DMS79 treated with DMSO at 0.1 percent for 48 hours (cell line): ENCODE data around the gene FLCN.
"Not testable (repeated sequence)": the region's sequence is repeated elsewhere in the genome, so short reads cannot be mapped to it uniquely, and the experiment has no call there.

Source experiments
- DNase-seq: peaks from one replicate; lab custom pipeline; 2025; lab: John Stamatoyannopoulos, UW

The FLCN gene

DNA sequence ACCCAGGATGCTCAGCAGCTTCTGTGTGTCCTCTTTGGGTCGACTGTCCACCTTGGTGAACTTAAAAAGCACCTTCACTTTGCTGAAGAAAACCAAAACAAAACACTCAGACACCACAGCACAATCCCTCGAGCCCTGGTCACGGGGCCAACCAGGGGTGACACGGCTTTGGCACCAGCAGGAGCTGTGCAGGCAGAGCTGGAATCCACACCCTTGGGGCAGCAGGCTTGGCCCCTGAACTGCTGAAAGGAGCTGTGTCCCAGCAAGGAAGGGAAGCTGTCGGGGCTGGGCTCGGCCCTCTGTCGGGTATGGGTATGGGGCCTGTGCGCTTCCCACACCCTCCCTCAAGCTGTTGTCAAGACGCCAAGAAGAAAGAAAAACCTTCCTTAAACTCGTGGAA, 23.2 kb downstream of the FLCN start:
- no peak for DNase-seq

DNA sequence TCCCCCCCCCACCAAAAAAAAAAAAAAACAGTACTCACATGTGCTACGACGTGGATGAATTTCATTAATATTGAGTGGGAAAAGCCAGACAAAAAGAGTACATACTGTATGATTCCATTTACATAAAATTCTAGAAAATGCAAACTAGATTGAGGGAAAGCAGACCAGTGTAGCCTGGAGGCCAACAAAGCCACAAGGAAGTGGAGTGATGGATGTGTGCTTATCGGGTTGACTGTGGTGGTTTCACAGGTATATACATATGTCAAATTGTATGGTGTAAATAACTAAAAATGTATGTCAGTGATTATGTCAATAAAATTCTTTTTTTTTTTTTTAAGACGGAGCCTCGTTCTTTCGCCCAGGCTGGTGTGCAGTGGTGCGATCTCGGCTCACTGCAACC, 29.0 kb downstream of the FLCN start:
- DNase-seq, result no peak

DNA sequence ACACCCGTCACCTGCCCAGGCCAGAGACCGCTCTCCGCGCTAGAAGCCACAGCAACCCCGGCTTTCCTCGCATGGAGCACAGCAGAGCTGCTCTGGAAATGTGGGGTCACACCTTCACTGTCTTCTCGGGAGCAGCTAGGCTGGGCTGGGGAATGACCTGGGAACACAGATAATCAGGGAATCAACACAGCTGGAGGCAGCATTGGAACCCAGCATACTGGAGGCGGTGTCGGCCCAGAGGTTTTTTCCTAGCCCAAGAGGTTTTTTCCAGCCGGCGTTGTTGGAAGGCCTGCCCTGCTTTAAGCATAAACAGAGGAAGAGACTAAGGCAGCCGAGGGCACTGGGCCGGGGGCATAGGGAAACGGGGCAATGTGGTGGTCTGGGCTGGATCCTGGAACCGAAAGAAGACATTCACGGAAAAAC, 30.0 kb downstream of the FLCN start:
- no peak for DNase-seq

DNA sequence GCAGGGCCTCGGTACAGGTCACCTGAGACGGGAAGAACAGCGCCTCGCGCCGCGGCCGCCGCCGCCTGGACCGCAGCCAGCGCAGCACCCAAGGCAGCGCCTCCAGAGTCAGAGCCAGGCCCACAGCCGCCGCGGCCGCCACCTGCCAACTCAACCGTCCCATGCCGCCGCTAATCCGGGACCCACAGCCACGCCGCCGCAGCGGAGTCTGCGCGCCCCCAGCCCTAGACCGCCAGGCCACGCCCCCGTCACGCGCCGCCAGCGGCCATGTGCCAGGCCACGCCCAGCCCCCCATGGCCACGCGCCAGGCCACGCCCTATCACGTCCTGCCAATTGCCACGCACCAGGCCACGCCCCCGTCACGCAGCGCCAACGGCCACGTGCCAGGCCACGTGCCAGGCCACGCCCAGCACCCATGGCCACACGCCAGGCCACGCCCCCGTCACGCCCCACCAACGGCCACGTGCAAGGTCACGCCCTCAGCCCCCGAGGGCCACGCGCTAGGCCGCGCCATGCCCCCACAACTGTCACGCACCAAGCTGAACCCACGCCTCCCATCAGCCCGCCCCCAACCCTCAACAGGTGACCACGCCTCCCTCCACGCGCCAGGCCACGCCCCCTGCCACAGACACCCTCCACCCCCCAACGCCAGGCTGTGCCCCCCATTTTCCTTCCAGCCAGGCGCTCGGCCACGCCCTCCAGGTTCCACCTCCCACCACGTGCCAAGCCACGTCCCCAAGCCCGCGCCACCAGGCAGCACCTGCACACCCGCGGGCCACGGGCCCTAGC, 30.6 kb downstream of the FLCN start, which contains the start of gene PLD6:
PLD6 (minus strand) TSS at position 210 of the 789 bp plus-strand sequence; CDS start at position 163, 47 bp downstream.
- peak; percentile 21 for DNase-seq

DNA sequence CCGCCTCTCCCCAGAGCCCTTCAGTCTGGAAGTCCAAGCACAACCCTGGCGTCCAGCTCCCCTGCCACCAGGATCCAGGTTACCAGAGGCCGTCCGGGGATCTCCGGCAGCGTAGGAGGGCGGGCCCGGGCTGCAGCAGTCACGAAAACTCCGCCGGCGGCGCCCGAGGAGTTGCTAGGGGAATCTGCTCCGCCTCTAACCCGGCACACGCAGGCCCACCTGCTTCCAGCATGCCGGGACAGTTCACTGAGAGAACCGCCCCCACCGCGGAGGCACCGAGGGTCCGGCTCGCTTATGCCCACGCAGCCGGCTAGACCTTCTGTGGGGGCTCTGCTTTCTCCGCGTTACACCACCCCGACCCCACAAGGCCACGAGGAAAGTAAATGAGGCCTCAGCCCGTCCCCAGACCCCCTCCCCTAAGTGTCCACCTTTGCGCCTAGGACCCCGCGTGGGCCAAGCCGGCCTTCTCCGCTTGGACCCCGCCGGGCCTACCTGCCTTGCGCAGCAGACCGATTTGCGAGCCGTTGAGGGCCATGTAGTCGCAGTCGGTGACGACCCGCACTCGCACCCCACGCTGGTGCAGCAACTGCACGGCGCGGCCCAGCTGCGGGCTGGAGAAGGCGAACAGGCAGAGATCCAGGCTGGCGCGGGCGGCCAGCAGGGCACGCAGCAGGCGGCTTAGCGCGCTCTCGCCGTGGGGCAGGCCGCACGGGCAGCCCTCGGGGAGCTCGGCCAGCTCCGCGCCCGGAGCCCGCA, 31.4 kb downstream of the FLCN start:
- DNase-seq, result peak; percentile 18

DNA sequence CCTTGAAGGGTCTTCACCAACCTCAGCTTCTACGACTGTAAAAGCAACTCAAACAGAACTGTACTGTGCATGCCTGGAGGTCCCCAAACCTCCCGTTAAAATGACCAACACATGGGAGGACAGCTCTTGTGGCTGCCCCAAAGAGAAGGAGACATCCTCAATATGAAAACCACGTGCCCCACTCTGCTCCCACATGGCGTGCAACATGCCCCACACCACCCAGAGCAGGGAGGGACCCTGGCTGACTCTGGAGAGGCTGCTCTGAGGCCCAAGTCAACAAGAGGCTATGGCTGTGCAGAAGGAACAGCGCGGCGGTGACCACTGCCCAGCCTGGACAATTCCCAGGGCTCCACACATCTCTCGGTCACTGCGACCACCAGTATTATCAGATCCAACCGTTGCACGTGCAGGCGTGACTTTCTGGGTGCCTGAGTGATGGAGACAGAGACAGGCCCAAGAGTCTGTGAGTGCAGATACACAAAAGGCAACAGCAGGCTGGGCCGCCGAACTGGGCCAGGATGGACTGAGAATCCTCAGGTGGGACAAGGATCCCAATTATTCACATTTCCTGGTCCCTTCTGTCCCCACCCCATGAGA, 32.2 kb downstream of the FLCN start:
- DNase-seq, result no peak

DNA sequence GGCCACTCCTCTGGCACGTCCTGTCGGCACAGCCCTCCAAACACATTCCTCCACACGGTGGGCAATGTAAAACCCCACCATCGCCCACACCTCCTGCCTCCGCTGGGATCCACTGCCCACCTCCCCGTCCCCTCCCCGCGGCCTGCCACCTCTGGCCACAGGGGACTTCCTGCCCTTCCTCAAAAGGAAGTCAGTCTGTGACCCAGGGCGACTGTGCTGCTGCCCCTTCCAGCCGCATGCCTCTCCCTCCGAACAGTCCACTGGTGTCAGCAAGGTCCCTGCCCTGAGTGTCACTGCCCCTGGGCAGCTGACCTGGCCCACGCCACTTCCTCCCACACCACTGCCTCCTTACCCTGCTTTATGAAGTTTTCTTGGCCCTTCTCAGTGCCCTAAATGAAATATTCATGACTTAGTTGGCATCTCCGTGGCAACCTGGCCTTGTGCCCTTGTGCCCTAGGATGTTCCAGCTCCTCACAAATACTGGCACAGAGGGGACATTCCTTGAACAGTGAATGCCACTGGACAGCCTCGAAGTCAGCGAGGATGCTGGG, 32.9 kb downstream of the FLCN start:
- no peak for DNase-seq

DNA sequence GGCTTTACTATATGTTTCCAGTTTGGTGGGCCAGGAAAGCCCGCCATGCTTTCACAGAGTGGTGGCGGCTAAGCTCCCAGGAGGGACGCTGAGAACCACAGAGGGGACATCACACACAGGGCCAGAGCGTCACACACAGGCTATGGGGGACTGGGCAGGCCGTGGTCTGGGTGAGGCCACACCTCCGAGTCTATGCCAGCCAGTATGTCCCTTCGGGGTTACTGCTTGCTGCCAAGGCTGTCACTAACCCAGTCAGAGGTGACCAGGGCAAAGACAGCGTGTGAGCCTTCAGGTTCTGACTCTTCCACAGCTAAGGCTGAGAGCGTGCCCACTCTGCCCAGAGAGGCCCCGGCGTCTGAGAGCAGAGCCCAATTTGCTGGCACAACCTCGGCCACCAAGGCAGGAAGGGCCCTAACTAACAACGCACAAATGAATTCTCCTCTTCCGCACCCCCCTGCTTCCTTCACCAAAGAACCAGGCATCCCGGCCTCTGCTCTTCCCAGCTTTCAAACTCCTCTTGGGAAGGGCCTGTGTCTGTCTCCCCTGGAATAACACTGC, 33.7 kb downstream of the FLCN start:
- DNase-seq, result no peak

DNA sequence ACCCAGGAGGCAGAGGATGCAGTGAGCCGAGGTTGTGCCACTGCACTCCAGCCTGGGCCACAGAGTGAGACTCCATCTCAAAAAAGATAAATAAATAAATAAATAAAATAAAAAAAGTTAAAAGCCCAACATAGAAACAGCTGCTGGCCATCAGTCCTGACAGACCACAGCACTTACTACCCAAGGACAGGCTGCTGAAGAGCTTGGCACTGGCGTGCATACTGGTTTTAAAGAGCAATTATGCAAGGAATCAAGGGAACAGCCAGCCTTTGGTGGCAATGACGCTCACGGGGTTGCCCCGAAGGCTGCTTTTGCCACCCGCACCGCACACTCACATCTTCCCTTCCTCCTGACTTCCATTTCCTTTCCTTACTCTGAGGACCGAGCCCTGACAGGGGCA, 35.1 kb downstream of the FLCN start:
- DNase-seq, result no peak

DNA sequence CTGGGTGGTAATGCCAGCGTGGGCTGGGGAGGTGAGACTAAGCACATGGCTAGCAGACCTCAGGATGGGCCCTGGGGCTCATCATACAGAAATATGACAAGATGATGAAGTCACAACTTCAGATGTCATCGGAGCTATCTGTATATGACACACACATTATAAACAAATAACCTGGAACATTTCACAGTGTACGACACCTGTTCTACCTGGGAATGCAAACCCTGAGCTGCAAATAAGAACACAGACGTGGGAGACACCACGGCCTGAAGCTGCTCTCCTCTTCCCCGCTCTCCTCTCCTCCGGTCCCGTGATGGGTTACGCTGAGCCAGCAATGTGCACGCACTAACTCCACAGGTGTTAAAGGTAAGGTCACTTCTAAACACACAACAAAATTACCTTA, 35.7 kb downstream of the FLCN start:
- no peak for DNase-seq

DNA sequence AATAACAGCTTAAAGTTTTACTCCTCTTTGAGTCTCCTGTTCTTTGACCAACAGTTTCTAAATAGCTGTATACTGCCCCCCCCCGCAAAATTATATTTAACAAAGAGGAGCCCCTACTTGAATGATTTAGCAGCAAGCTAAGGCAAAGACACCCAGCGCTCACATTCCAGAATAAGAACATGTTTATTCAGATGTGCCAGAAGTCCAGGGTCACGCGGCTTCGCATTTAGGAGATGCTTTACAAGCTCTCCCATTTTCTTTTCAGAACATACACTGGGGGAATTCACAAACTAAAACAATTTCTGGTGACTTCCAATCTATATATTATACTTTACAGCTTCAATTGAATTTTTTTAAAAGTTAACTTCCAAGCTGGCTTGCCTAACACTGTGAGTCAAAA, 36.1 kb downstream of the FLCN start:
- no peak for DNase-seq

DNA sequence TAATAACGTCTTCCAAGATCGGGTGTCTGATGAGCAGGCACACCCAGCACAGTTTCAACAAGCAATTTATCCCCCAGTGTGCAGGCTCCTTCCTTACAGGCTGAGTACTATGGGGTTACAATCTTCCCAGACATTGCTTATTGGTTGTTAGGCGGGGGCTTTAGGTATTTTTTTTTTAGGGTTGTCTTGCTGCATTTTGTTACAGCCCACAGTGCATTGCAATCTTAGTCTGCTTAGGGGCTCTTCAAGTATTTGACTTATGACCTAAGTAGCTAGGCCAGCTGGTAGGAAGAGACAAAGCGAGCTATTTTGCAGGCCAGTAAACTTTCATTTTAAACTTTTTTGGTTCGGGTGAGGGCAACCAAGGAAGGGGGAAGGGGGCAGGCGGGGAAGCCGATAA, 36.7 kb downstream of the FLCN start:
- DNase-seq, result no peak

DNA sequence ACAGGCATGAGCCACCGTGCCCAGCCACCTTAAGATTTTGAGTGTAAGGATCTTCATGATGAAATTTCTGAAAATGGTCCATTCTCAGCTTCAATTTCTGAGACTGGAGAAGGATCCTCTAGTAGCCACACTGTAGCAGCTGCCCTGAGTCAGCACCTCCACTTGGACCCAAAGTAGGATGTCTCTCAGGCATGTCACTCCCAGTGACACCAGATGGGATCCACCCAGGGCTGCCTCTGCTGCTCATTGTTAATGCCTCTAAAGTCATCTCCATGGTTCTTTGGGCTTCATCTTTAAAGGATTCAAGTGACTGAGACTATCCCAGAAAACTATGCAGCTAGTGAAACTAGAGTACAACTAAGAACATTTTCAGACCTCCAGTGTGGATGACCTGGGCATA, 38.7 kb downstream of the FLCN start:
- DNase-seq, result no peak

DNA sequence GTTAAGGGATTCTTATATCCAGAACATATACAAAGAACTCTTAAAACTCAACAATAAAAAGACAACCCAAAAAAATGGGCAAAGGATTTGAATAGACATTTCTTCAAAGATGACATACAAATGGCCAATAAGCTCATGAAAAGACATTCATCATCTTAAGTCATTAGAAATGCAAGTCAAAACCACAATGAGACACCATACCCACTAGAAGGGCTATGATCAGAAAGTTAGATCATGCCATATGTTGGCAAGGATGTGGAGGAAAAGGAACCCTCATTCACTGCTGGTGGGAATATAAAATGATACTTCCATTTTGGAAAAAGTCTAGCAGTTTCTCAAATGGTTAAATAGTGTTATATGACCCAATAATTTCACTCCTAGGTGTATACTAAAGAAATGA, 40.2 kb downstream of the FLCN start:
- no peak for DNase-seq

DNA sequence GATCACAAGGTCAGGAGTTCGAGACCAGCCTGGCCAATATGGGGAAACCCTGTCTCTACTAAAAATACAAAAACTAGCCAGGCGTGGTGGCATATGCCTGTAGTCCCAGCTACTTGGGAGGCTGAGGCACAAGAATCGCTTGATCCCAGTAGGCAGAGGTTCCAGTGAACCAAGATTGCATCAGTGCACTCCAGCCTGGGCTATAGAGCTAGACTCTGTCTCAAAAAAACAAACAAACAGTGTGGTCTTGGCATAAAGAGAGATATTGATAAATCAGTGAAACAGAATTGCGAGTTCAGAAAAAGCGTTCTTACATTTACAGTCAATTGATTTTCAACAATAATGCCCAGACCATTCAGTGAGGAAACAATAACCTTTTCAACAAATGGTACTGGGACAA, 41.5 kb downstream of the FLCN start:
- DNase-seq, result not testable (repeated sequence)

DNA sequence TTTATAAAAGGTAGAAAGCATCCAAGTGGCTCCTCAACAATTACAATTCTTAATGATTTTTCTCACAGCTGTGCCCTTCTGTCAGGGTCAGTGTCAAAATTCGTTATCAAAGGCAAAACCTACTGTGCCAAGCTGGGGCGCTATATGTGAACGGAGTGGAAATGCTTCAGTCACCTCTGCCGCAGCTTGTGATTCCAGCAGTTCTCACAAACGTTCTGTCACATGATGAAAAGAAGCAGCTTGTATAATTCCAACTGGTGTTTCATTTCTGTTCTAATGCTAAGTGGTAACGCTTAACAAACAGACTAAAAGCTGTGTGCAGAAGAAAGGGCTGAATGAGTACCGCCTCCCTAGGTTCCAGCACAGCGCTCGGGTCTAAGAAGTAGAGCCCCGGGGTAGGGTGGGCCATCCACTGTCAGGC, 45.0 kb downstream of the FLCN start:
- DNase-seq, result no peak

DNA sequence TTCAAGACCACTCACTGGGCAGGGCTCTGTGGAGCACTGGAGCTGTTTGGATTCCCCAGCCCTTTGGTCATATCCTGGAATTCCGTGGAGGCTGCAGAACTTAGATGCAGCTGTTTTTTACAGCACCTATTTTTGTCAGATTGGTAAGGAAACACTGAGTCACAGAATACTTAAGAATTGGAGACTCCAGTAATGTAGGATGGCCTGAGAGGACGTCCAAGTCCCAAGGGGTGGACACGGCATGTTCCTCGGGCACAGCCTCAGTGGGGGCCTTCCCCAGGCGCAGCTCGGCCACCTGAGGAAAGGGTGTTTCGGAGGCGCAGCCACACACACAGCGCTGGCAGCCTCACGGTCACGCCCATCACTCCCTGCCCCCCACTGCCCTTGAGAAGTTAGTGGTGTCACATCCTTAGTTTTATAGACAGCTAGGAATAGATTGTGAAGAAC, 45.6 kb downstream of the FLCN start:
- DNase-seq, result no peak

DNA sequence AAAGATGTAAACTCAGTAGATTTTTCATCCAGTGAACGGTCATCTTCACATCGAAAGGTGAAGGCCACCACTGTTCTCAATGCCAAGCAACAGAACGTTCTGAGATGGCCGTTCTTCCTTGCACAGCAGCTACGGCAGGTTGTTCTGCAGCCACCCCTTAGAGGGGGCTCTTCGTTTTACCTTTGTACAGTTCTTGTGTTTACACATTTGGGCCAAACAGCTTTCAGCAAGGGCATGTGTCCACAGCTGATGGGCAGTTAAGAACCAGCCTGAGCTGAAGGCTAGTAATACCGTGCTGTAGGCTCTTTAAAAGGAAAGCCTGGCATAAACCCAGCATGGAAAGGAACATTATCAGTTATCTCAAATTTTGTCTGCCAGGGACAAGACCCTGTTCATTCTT, 46.8 kb downstream of the FLCN start:
- no peak for DNase-seq

DNA sequence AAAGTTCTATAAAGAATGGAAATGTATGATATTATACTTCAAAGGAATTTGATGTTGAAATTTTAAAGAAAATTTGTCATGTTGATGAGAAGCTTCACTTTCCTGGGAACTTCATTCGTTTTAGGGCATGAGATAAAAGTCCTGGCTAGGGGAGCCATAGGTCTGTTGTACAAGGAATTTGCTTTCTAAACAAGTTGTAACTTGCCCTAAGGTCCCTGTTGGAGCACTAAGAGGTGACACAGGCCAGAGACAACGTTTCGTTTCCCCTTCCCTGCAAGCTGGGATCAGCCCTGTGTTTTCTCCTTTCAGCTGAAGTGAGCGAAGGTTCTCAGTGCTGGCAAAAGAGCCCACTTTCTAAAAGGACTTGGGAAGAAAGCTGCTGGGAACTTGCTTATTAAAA, 47.4 kb downstream of the FLCN start:
- no peak for DNase-seq

DNA sequence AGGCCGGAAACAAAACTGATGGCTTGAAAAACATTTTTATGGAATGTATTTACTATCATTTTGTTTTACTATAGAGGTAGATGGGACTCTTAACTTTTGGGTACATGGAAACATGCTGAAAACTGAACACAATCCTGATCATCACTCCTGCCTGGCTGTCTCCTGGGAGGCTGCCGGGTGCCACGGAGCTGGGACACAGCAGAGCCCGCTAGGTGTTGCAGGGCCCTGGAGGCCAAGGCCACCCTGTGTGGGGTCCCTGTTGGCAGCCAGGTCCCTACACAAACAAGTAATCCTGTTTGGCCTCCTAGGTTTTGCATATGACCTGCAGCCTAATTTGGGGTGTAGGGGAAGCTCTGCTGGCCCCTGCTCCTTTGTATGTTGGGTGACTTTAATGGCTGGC, 48.4 kb downstream of the FLCN start:
- no peak for DNase-seq

DNA sequence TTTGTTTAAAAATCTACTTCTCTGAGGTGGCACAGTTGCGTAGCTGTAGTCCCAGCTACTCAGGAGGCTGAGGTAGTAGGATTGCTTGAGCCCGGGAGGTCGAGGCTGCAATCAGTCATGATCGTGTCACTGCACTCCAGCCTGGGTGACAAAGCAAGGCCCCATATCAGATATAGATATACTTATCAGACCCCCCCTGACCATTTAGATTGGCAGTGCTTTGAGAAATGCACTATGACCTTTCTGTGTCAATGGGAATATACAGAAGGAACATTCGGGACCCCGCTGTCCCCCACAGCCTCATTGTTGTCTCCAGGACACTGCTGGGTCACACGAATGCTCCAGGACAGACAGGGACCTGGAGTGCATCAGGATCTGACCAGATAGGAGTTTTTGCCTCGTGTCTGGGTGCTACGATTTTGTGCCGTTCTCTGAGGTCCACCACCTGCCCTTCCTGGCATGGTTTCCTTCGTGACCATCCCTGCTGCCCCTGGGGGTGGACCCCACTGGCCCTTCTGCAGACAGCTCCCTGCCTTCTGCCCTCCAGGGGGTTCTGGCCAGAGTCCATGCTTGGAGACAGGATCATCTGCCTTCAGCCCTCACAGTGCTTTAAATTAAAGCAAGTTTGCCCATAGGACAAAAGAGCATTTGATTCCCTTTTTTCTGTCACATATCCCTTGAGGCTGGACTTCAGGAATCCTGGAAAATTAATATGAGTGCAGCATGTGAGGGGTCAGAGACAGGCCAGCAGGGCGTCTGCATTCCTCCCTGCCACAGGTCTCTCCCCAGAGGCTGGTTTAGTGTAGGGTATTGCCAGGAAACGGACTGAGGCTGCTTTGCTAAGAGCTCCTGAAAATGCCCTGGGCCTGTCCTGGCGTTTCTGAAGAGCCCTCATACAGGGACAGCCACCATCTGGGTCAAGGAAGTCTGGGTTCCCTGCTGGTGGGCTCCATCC, 50.1 kb downstream of the FLCN start:
- peak; percentile 2 for DNase-seq
